WTC11 (cell line): ENCODE results near the gene POF1B. TPM values are rescaled to one million over a fixed set of nuclear protein-coding genes. Genes with fewer than 3 reads are reported as not detected.

Source experiments
- ATAC-seq: fragments of 200-7000 bp; cut with Tn5 transposase; 2 replicates; pipeline ENCODE4 v1.10.0; 2021; ENCODE audit warnings: mild to moderate bottlenecking, moderate library complexity
- CTCF ChIA-PET: fragments of 300-600 bp; sonication (Branson Sonifier 250); formaldehyde crosslinking; loops from one replicate; lab custom pipeline; 2021; ENCODE audit warnings: antibody characterized with exemption; lab: Charles Lee
- POLR2A ChIA-PET: fragments of 350-600 bp; sonication (Branson Sonifier 250); formaldehyde crosslinking; loops from one replicate; lab custom pipeline; 2021; ENCODE audit warnings: antibody characterized with exemption; lab: Charles Lee
- DNase-seq: peaks from one replicate; pipeline ENCODE4 v3.0.0; 2021; ENCODE audit warnings: low spot score
- H3K27ac Mint-ChIP-seq: 2 replicates; pipeline ENCODE4 v1.8.0; 2021; ENCODE audit warnings: mixed read lengths
- H3K27me3 Mint-ChIP-seq: 2 replicates; pipeline ENCODE4 v1.8.0; 2021; ENCODE audit warnings: low read depth, mild to moderate bottlenecking, moderate library complexity, mixed read lengths
- H3K36me3 Mint-ChIP-seq: 2 replicates; pipeline ENCODE4 v1.8.0; 2021; ENCODE audit warnings: mixed read lengths
- H3K4me1 Mint-ChIP-seq: 2 replicates; pipeline ENCODE4 v1.8.0; 2022; ENCODE audit warnings: mixed read lengths
- H3K4me3 Mint-ChIP-seq: 2 replicates; pipeline ENCODE4 v1.8.0; 2021; ENCODE audit warnings: mild to moderate bottlenecking, moderate library complexity, mixed read lengths
- H3K9me3 Mint-ChIP-seq: 2 replicates; pipeline ENCODE4 v1.8.0; 2021; ENCODE audit warnings: mixed read lengths
- ARID4B ChIP-seq: sonication (generic); formaldehyde crosslinking; IDR thresholded peaks from 2 replicates; pipeline ENCODE4 v1.8.0; 2023; ENCODE audit warnings: missing genetic modification reagents, mild to moderate bottlenecking, borderline replicate concordance
- ATF2 ChIP-seq: sonication (generic); formaldehyde crosslinking; IDR thresholded peaks from 2 replicates; pipeline ENCODE4 v1.8.1; 2022; ENCODE audit warnings: low read depth, missing genetic modification reagents, borderline replicate concordance
- ATF6 ChIP-seq: sonication (generic); formaldehyde crosslinking; IDR thresholded peaks from 2 replicates; pipeline ENCODE4 v1.8.1; 2023; ENCODE audit warnings: mild to moderate bottlenecking, missing genetic modification reagents
- CBFB ChIP-seq: sonication (generic); formaldehyde crosslinking; IDR thresholded peaks from 2 replicates; pipeline ENCODE4 v1.8.1; 2022; ENCODE audit warnings: mild to moderate bottlenecking, low read depth, missing genetic modification reagents
- CDX4 ChIP-seq: fragments of 250-450 bp; sonication (Bioruptor Pico); IDR thresholded peaks from 2 replicates; pipeline ENCODE4 v1.9.0; 2021; ENCODE audit warnings: moderate library complexity, mild to moderate bottlenecking, inconsistent platforms, borderline replicate concordance
- CREM ChIP-seq: sonication (generic); formaldehyde crosslinking; IDR thresholded peaks from 2 replicates; pipeline ENCODE4 v1.8.1; 2022; ENCODE audit warnings: mild to moderate bottlenecking, missing genetic modification reagents, moderate library complexity
- GRHL2 ChIP-seq: fragments of 250-450 bp; sonication (Bioruptor Pico); IDR thresholded peaks from 2 replicates; pipeline ENCODE4 v1.8.0; 2022; ENCODE audit warnings: mild to moderate bottlenecking, moderate library complexity; ENCODE audit not compliant: insufficient replicate concordance, severe bottlenecking
- GTF2I ChIP-seq: fragments of 250-450 bp; sonication (Bioruptor Pico); conservative IDR thresholded peaks from 2 replicates; pipeline ENCODE4 v1.4.0; 2021; ENCODE audit warnings: mild to moderate bottlenecking
- JUN ChIP-seq: sonication (generic); formaldehyde crosslinking; IDR thresholded peaks from 2 replicates; pipeline ENCODE4 v1.8.0; 2023; ENCODE audit warnings: mild to moderate bottlenecking, missing genetic modification reagents
- KAT7 ChIP-seq: sonication (generic); formaldehyde crosslinking; IDR thresholded peaks from 2 replicates; pipeline ENCODE4 v1.8.1; 2023; ENCODE audit warnings: missing genetic modification reagents, mild to moderate bottlenecking, borderline replicate concordance
- NR1H2 ChIP-seq: sonication (generic); formaldehyde crosslinking; IDR thresholded peaks from 2 replicates; pipeline ENCODE4 v1.9.0; 2021; ENCODE audit warnings: mild to moderate bottlenecking, moderate library complexity, missing genetic modification reagents
- RORB ChIP-seq: fragments of 250-450 bp; sonication (Bioruptor Pico); IDR thresholded peaks from 2 replicates; pipeline ENCODE4 v1.9.0; 2021; ENCODE audit warnings: mild to moderate bottlenecking
- SMAD3 ChIP-seq: sonication (generic); formaldehyde crosslinking; IDR thresholded peaks from 2 replicates; pipeline ENCODE4 v1.8.0; 2022; ENCODE audit warnings: missing genetic modification reagents, mild to moderate bottlenecking, borderline replicate concordance
- SOX15 ChIP-seq: fragments of 250-450 bp; sonication (Bioruptor Pico); IDR thresholded peaks from 2 replicates; pipeline ENCODE4 v1.9.0; 2021; ENCODE audit warnings: mild to moderate bottlenecking
- SP1 ChIP-seq: sonication (generic); formaldehyde crosslinking; conservative IDR thresholded peaks from 2 replicates; pipeline ENCODE4 v1.8.1; 2022; ENCODE audit warnings: missing genetic modification reagents
- TCF7 ChIP-seq: sonication (generic); formaldehyde crosslinking; IDR thresholded peaks from 2 replicates; pipeline ENCODE4 v1.8.0; 2022; ENCODE audit warnings: mild to moderate bottlenecking, low read depth, missing genetic modification reagents, moderate library complexity
- USF2 ChIP-seq: sonication (generic); formaldehyde crosslinking; IDR thresholded peaks from 2 replicates; pipeline ENCODE4 v1.8.1; 2023; ENCODE audit warnings: mild to moderate bottlenecking, missing genetic modification reagents, moderate library complexity
- ZNF281 ChIP-seq: sonication (generic); formaldehyde crosslinking; IDR thresholded peaks from 2 replicates; pipeline ENCODE4 v1.8.0; 2023; ENCODE audit warnings: mild to moderate bottlenecking, missing genetic modification reagents
- ZNF396 ChIP-seq: fragments of 250-450 bp; sonication (Bioruptor Pico); IDR thresholded peaks from 2 replicates; pipeline ENCODE4 v1.8.0; 2021; ENCODE audit warnings: mild to moderate bottlenecking, moderate library complexity, borderline replicate concordance
- ZNF532 ChIP-seq: fragments of 250-450 bp; sonication (Bioruptor Pico); IDR thresholded peaks from 2 replicates; pipeline ENCODE4 v1.9.0; 2021; ENCODE audit warnings: mild to moderate bottlenecking, borderline replicate concordance
- total RNA-seq: library from RNA; stranded (reverse); gene quantifications from 3 replicates; pipeline ENCODE4 v1.2.3, GENCODE V29; 2021

The POF1B gene
- total RNA-seq, 1 experiment from 2014 or later = 0.09 TPM

GRCh38 chrX:85345523-85345922 is 33.9 kb downstream of the POF1B start:
- no peak for DNase-seq
- no peaks in the 10 kb centered on the region for H3K36me3 Mint-ChIP-seq
- TF ChIP-seq USF2 (CRISPR knock-in tag) = no peak
- no peak for TF ChIP-seq NR1H2
- no peak for TF ChIP-seq SMAD3 (CRISPR knock-in tag)
- POLR2A ChIA-PET = no interaction called here
- H3K4me3 Mint-ChIP-seq = no peak overlapping the region
- H3K4me1 Mint-ChIP-seq = peaks cover 7% of the 10 kb centered on the region
- ATAC-seq = no peak
- H3K27ac Mint-ChIP-seq = no peak overlapping the region
- CTCF ChIA-PET = no interaction called here
- no peaks in the 10 kb centered on the region for H3K27me3 Mint-ChIP-seq
- H3K9me3 Mint-ChIP-seq = no peaks in the 10 kb centered on the region

GRCh38 chrX:85327060-85327333 is 52.5 kb downstream of the POF1B start:
- Mint-ChIP-seq H3K36me3 (no peaks in the 10 kb centered on the region), H3K27ac (no peak overlapping the region), H3K27me3 (no peaks in the 10 kb centered on the region), H3K9me3 (peaks cover 6% of the 10 kb centered on the region), H3K4me1 (no peaks in the 10 kb centered on the region), H3K4me3 (no peak overlapping the region)
- ChIA-PET CTCF (no interaction called here), POLR2A (no interaction called here)
- TF ChIP-seq JUN (CRISPR knock-in tag) = no peak
- no peak for TF ChIP-seq RORB (CRISPR knock-in tag)
- no peak for TF ChIP-seq ATF6 (CRISPR knock-in tag)
- TF ChIP-seq ARID4B = no peak
- TF ChIP-seq SP1 (CRISPR knock-in tag) = no peak
- no peak for TF ChIP-seq CREM (CRISPR knock-in tag)
- no peak for TF ChIP-seq ZNF281 (CRISPR knock-in tag)
- no peak for TF ChIP-seq TCF7 (CRISPR knock-in tag)
- TF ChIP-seq GTF2I (CRISPR knock-in tag) = no peak
- TF ChIP-seq ZNF396 = no peak
- no peak for TF ChIP-seq KAT7
- no peak for TF ChIP-seq CBFB (CRISPR knock-in tag)
- no peak for TF ChIP-seq ZNF532 (CRISPR knock-in tag)
- no peak for TF ChIP-seq CDX4 (CRISPR knock-in tag)
- TF ChIP-seq ATF2 (CRISPR knock-in tag) = no peak
- TF ChIP-seq GRHL2 (CRISPR knock-in tag) = no peak
- no peak for TF ChIP-seq SOX15
- ATAC-seq (no peak), DNase-seq (no peak)
